Esophagus muscularis mucosa (tissue), 4 donors: Measurements from ENCODE around the gene NCOA6.

Source experiments
- EP300 ChIP-seq: sonication (generic); formaldehyde crosslinking; IDR thresholded peaks from one replicate; pipeline ENCODE4 v1.6.1; 2017; ENCODE audit warnings: antibody characterized with exemption
- POLR2AphosphoS5 ChIP-seq, 2 donors: sonication (generic); formaldehyde crosslinking; IDR thresholded peaks; one replicate each; pipeline ENCODE4 v1.6.1; 2017; ENCODE audit warnings: antibody characterized with exemption in 2 of 2
- TF ChIP-seq, protein P1 (sequence below), 3 experiments: fragments of 200-600 bp in 2 of 3; fragments of 450-650 bp in 1 of 3; sonication (generic) in 2 of 3; IDR thresholded peaks; one replicate each; pipeline ENCODE4 v1.5.1; 2017 to 2019; ENCODE audit warnings: antibody characterized with exemption in 3 of 3, mild to moderate bottlenecking in 2 of 3, moderate library complexity in 1 of 3

DNA sequence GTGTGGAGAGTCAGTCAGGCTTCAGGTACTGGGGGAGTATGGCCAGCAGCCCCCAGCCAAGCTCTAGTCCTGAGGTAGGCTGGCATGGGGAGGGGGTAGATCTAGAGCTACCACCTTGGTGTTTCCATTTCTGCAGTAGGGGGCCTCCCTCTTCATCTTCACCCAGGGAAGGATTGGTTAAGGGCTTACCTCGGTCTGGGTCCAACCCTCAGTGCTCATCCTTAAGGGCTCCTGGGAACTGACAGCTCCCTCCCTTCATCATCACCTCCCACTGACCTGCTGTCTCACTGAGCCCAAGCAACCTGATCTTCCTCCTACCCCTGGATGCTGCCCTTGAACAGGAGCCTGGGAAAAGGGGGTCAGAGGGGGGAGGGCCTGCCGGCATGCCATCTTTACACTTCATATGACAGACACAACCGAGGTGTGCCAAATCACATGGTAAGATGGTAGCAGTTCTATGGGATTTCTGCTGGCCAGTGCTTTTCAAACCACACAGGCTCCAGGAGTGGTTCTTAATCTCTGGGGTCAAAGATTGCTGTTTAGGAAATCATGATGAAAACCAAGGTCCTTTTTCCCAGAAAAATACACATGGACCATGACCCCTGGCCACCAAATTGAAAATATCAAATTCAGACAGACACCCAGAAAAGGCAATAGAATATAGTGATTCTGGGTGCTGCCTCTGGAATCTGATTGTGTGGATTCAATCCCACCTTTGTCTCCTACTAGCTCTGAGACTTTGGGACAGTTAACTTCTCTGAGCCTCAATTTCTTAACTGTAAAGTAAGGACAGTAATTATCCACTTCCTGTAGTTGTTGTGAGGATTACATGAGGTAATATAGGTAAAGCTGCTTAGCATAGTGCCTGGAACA, 118.3 kb downstream of the NCOA6 start:
- TF ChIP-seq, protein P1, sequence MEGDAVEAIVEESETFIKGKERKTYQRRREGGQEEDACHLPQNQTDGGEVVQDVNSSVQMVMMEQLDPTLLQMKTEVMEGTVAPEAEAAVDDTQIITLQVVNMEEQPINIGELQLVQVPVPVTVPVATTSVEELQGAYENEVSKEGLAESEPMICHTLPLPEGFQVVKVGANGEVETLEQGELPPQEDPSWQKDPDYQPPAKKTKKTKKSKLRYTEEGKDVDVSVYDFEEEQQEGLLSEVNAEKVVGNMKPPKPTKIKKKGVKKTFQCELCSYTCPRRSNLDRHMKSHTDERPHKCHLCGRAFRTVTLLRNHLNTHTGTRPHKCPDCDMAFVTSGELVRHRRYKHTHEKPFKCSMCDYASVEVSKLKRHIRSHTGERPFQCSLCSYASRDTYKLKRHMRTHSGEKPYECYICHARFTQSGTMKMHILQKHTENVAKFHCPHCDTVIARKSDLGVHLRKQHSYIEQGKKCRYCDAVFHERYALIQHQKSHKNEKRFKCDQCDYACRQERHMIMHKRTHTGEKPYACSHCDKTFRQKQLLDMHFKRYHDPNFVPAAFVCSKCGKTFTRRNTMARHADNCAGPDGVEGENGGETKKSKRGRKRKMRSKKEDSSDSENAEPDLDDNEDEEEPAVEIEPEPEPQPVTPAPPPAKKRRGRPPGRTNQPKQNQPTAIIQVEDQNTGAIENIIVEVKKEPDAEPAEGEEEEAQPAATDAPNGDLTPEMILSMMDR (IDR thresholded peaks at IDR 0.05), result no peak
- TF ChIP-seq EP300, result no peak
- no peak for TF ChIP-seq POLR2AphosphoS5 (IDR thresholded peaks at IDR 0.05)
